ENCODE results near the gene HLTF. TPM values are rescaled to one million over a fixed set of nuclear protein-coding genes. Genes with fewer than 3 reads are reported as not detected.

The HLTF gene
- total RNA-seq, 2 donors from 2014 or later = 12.3 to 16.4 TPM

GRCh38 chr3:148981273-148981672 lies 105.1 kb downstream of the HLTF start:
- TF ChIP-seq CTCF (IDR thresholded peaks at IDR 0.05) = no peak
- intact Hi-C loops (cut with DNase I) = no loop called here
- H3K36me3 ChIP-seq = no peaks in the 10 kb centered on the region
- no peaks in the 10 kb centered on the region for H3K9me3 ChIP-seq
- no peak overlapping the region for H3K27ac ChIP-seq
- no peaks in the 10 kb centered on the region for H3K4me1 ChIP-seq
- no peak for DNase-seq
- no peak overlapping the region for H3K9ac ChIP-seq (ENCODE audit: low read depth in 2 of 2, low read length in 2 of 2)
- no peak overlapping the region for H3K4me3 ChIP-seq
- no peaks in the 10 kb centered on the region for H3K27me3 ChIP-seq

Other genes with a start within 250 kb of the HLTF start
- gene CPA3, start 221.2 kb downstream of the HLTF start, total RNA-seq = 10 to 100 TPM; 12.3 to 12.6 TPM
- gene GYG1, start 95.0 kb downstream of the HLTF start, total RNA-seq = 10 to 100 TPM; 26.1 to 32.2 TPM
- 10 to 100 TPM; 15.8 to 19.5 TPM for gene HPS3, start 43.1 kb upstream of the HLTF start, total RNA-seq
- 1 to 10 TPM; 5.6 to 7.1 TPM for gene CP, start 135.3 kb upstream of the HLTF start, total RNA-seq
- gene TM4SF18, start 247.1 kb upstream of the HLTF start, total RNA-seq = 1 to 10 TPM in 1 of 2 donors, under 1 TPM in 1; 0.72 to 2.1 TPM